ENCODE results near the gene ITPK1.

ITPK1 gene

DNA sequence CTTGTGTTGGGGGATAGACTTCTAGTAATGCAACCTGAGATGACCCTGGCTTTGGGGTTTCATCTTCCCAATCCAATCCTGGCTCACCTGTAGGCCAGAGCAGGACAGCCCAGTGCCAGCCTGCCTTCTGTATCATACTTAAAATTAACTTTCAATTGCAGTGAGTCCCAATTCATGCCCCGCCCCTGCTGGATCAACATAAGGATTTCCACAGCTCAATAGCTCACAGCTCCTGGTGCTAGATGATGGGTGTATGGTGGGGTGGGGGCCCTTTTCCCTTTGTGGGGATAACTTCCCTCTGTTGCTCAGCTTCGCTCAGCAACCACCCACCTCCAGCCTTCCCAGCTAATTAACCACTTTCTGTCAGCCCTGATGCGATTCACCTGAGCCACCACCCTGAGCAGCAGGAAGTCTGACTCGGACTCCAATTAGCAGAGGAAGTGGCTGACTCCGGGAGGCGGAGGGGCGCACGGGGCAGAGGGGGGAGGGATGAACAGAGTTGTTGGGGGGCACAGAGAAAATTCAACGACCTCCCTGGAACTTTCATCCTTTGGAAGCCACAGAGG lies 217.1 kb downstream of the ITPK1 start:
- no peaks in the 10 kb centered on the region for H4K20me1 ChIP-seq (ENCODE audit: insufficient read depth)
- no peak overlapping the region for H3K4me2 ChIP-seq
- no peaks in the 10 kb centered on the region for H3K36me3 ChIP-seq (ENCODE audit: insufficient read depth)
- TF ChIP-seq, protein P1, sequence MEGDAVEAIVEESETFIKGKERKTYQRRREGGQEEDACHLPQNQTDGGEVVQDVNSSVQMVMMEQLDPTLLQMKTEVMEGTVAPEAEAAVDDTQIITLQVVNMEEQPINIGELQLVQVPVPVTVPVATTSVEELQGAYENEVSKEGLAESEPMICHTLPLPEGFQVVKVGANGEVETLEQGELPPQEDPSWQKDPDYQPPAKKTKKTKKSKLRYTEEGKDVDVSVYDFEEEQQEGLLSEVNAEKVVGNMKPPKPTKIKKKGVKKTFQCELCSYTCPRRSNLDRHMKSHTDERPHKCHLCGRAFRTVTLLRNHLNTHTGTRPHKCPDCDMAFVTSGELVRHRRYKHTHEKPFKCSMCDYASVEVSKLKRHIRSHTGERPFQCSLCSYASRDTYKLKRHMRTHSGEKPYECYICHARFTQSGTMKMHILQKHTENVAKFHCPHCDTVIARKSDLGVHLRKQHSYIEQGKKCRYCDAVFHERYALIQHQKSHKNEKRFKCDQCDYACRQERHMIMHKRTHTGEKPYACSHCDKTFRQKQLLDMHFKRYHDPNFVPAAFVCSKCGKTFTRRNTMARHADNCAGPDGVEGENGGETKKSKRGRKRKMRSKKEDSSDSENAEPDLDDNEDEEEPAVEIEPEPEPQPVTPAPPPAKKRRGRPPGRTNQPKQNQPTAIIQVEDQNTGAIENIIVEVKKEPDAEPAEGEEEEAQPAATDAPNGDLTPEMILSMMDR (conservative IDR thresholded peaks at IDR 0.05; ENCODE audit: low read depth, low read length): no peak
- no peaks in the 10 kb centered on the region for H3K27me3 ChIP-seq (ENCODE audit: insufficient read depth, low read depth)
- H3K4me3 ChIP-seq (IDR thresholded peaks at IDR 0.05; ENCODE audit: insufficient read depth, low read depth, low read length): no peak overlapping the region
- H3K4me1 ChIP-seq (ENCODE audit: low read depth, poor library complexity, severe bottlenecking): peaks cover 8% of the 10 kb centered on the region
- no peak overlapping the region for H2AFZ ChIP-seq (ENCODE audit: low read depth)
- no peaks in the 10 kb centered on the region for H3K79me2 ChIP-seq (ENCODE audit: insufficient read depth, low read depth)
- no peak overlapping the region for H3K27ac ChIP-seq
- no peak overlapping the region for H3K9ac ChIP-seq

DNA sequence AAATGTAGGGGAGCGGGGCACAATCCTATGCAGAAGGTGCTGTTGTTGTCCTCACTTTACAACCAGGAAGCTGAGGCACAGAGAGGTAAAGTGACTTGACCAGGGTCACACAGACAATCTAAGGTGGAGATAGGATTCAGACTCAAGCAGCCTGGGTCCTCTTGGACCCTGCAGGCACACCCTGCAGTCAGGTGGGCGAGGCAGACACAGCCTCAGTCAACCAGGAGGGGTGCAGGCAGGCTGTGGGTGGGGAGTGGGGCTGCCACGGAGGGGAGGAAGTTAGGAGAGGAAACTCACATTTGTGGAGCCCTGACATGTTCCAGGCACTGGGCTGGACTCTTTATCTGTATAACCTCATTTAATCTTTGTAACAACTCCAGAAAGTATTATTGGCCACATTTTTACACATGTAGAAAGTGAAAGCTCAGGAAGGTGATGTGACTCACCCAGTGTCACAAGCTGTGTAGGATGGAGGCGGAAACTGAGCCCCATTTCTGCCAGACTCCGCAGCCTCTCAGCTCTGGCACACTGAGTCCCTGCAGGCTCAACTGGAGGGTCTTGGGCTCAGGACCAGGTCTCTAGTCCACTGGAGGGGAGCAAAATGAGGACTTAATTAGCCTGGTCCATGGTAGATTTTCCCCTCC lies 217.7 kb downstream of the ITPK1 start:
- Histone ChIP-seq H3K4me2 (no peak overlapping the region), H3K4me3 (IDR thresholded peaks at IDR 0.05; ENCODE audit: insufficient read depth, low read depth, low read length) (no peak overlapping the region), H4K20me1 (ENCODE audit: insufficient read depth) (no peaks in the 10 kb centered on the region), H3K4me1 (ENCODE audit: low read depth, poor library complexity, severe bottlenecking) (peaks cover 8% of the 10 kb centered on the region), H3K27me3 (ENCODE audit: insufficient read depth, low read depth) (no peaks in the 10 kb centered on the region), H2AFZ (ENCODE audit: low read depth) (no peak overlapping the region), H3K36me3 (ENCODE audit: insufficient read depth) (no peaks in the 10 kb centered on the region), H3K27ac (no peak overlapping the region), H3K79me2 (ENCODE audit: insufficient read depth, low read depth) (no peaks in the 10 kb centered on the region), H3K9ac (no peak overlapping the region)
- TF ChIP-seq, protein P1 (conservative IDR thresholded peaks at IDR 0.05; ENCODE audit: low read depth, low read length): no peak

DNA sequence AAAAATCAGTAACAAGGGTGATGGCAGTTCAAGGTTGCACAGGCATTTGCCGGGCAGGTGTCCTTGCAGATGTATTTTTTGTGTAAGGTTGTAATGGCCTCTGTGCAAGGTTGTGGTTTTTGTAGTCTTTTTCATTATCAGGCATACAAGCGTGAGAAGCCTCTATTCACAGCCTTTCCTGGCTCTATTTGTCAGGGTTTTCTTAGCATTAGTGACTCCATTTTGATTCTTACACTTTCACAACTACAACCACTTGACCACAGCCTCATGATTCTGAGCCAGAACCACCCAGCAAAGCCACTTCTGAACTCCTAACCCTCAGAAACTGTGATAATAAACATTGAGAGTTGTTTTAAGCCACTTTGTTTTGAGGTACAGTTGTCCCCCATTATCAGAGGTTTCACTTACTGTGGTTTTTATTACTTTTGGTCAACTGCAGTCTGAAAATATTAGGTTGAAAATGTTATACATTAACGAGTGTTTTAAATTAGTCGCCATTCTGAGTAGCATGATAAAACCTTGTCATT lies 220.3 kb downstream of the ITPK1 start:
- no peak overlapping the region for H3K4me2 ChIP-seq
- TF ChIP-seq, protein P1 (conservative IDR thresholded peaks at IDR 0.05; ENCODE audit: low read depth, low read length): no peak

DNA sequence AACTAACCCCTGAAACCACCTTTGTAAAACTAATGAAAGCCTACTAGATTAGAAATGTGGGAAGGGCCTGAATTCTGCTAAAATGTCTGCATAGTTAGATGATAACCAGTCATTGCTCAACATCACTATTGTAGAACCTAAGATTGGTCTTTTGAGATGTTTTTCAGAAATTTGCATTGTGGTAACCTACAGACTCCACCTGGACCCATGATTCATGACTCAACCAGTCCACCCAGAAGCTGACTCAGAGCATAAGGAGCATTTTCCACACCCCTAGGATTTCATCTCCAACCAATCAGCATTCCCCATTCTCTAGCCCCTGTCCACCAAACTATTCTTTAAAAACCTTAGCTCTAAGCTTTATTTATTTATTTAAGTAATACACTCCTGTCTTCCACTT lies 223.1 kb downstream of the ITPK1 start:
- Histone ChIP-seq H4K20me1 (ENCODE audit: insufficient read depth) (no peaks in the 10 kb centered on the region), H3K79me2 (ENCODE audit: insufficient read depth, low read depth) (no peaks in the 10 kb centered on the region), H3K4me2 (no peak overlapping the region), H3K36me3 (ENCODE audit: insufficient read depth) (no peaks in the 10 kb centered on the region), H3K27me3 (ENCODE audit: insufficient read depth, low read depth) (no peaks in the 10 kb centered on the region), H3K9ac (no peak overlapping the region), H3K4me3 (IDR thresholded peaks at IDR 0.05; ENCODE audit: insufficient read depth, low read depth, low read length) (no peak overlapping the region), H2AFZ (ENCODE audit: low read depth) (no peak overlapping the region), H3K27ac (no peak overlapping the region), H3K4me1 (ENCODE audit: low read depth, poor library complexity, severe bottlenecking) (peaks cover 8% of the 10 kb centered on the region)
- TF ChIP-seq, protein P1 (conservative IDR thresholded peaks at IDR 0.05; ENCODE audit: low read depth, low read length): no peak

More for the DNA sequence above, 220.3 kb downstream of the ITPK1 start:
- Histone ChIP-seq H3K4me1 (ENCODE audit: low read depth, poor library complexity, severe bottlenecking) (peaks cover 8% of the 10 kb centered on the region), H4K20me1 (ENCODE audit: insufficient read depth) (no peaks in the 10 kb centered on the region), H2AFZ (ENCODE audit: low read depth) (no peak overlapping the region), H3K36me3 (ENCODE audit: insufficient read depth) (no peaks in the 10 kb centered on the region), H3K79me2 (ENCODE audit: insufficient read depth, low read depth) (no peaks in the 10 kb centered on the region), H3K9ac (no peak overlapping the region), H3K27ac (no peak overlapping the region), H3K4me3 (IDR thresholded peaks at IDR 0.05; ENCODE audit: insufficient read depth, low read depth, low read length) (no peak overlapping the region), H3K27me3 (ENCODE audit: insufficient read depth, low read depth) (no peaks in the 10 kb centered on the region)

Measured in KMS-11 (cell line).